Measurements from ENCODE around the gene REX1BD. TPM values are rescaled to one million over a fixed set of nuclear protein-coding genes. Genes with fewer than 3 reads are reported as not detected.

Gene REX1BD
- total RNA-seq, 1 experiment from 2014 or later = 97.1 TPM

DNA sequence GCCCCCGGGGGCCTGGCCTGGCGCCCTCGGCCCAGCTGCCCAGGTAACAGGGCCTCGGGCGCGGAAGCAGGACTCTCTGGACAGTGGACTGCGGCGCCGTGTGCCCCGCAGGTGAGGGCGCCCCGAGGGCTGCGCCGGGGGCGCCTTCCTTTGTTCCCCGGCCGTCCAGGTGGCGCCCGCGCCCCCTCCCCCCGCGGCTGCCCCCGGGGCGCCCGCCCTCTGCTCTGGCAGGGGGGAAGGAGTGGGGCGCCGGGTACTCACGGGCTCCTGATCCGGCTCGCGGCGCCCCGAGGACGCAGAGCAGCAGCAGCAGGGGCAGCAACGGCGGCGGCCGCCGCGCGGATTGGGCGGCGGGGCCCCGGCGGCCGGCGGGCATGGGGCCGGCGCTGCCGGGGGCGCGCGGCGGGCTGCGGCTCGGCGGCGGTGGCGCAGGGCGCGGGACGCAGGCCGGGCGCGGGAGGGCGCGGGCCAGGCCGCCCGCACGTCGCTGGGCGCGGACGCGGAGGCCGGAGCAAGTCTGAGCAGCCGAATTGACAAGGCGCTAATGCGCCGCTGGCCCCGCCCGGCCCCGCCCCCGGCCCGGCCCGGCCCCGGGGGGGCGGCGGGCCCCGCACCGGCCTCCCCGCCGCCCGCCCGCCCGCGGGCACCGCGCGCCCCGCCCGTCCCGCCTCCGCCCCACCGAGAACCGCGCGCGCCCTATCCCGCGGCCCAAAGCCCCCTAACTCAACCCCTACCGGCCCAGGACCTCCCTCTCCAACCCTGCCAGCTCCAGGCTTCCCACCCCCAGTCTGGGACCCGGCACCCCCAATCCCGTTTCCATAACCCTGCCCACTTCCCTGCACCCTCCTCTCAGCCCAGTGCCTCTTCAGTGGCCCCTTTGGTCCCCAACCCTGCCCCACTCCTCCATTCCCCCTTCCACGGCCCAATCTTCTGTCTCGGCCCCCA lies 18.0 kb downstream of the REX1BD start, which contains the start of gene CRLF1:
Gene CRLF1 (minus strand): TSS at position 519 of the 945 bp plus-strand sequence. CDS start 143 bp downstream, at position 376.
- peak within 1 kb of the TSS; percentile 65 for H2AFZ ChIP-seq (ENCODE audit: low read depth, low read length, poor library complexity, severe bottlenecking)
- peaks cover 25 to 34% of the 10 kb centered on the region in 2 experiments for H3K4me1 ChIP-seq (ENCODE audit: control insufficient read depth in 1 of 2, insufficient read depth in 2 of 2, low read length in 2 of 2)
- no peaks in the 10 kb centered on the region for H3K36me3 ChIP-seq (ENCODE audit: control insufficient read depth in 1 of 2, insufficient read depth in 2 of 2, low read length in 2 of 2)
- RAD21 ChIA-PET (ENCODE audit: low non-redundant PET in 1 of 2, low total read pairs in 2 of 2, uncharacterized antibody in 2 of 2, unreplicated experiment in 2 of 2) = no interaction called here
- POLR2A ChIA-PET = no interaction called here
- CTCF ChIA-PET = interaction anchor here (0.5 to 1.2 kb wide), 2 partner anchors 13 to 17 kb away, joined by 3 to 5 read pairs; no protein-coding TSS in a partner anchor
- H3K9me3 ChIP-seq (ENCODE audit: control insufficient read depth in 1 of 2, insufficient read depth in 1 of 2, low read depth in 1 of 2, low read length in 2 of 2) = no peaks in the 10 kb centered on the region
- DNase-seq (ENCODE audit: low read depth, low spot score) (no peak), ATAC-seq (peak; percentile 67)
- peaks cover 18% of the 10 kb centered on the region; the same call in 1 of the 2 replicates for H3K27me3 ChIP-seq (ENCODE audit: insufficient read depth, low read length)
- H3K4me3 ChIP-seq (replicated peaks in 1 of 2; ENCODE audit: low read depth in 1 of 2, low read length in 2 of 2) = peak within 1 kb of the TSS; percentile 53 to 65
- H3K79me2 ChIP-seq (ENCODE audit: insufficient read depth, low read length) = no peaks in the 10 kb centered on the region
- peak within 1 kb of the TSS; percentile 51 for H3K9ac ChIP-seq (ENCODE audit: low read length)
- H4K20me1 ChIP-seq (ENCODE audit: insufficient read depth) = no peaks in the 10 kb centered on the region
- no TSS peak for BruUV-seq (replicated peaks)
- TF ChIP-seq, protein P1, sequence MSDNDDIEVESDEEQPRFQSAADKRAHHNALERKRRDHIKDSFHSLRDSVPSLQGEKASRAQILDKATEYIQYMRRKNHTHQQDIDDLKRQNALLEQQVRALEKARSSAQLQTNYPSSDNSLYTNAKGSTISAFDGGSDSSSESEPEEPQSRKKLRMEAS (IDR thresholded peaks at IDR 0.05) = no peak
- peak; percentile 17 for TF ChIP-seq TCF7L2 (IDR thresholded peaks at IDR 0.05; ENCODE audit: borderline replicate concordance, extremely low read depth, insufficient read depth, insufficient read length)
- TF ChIP-seq ELF1 (IDR thresholded peaks at IDR 0.05; ENCODE audit: borderline replicate concordance, low read depth) = no peak
- no peak for TF ChIP-seq YY1 (IDR thresholded peaks at IDR 0.05; ENCODE audit: extremely low read depth, insufficient replicate concordance, low read depth, low read length)
- TF ChIP-seq POLR2AphosphoS5 (IDR thresholded peaks at IDR 0.05; ENCODE audit: low read depth, low read length) = no peak
- no peak for TF ChIP-seq FOSL1 (IDR thresholded peaks at IDR 0.05; ENCODE audit: low read depth)
- no peak for TF ChIP-seq RAD21 (IDR thresholded peaks at IDR 0.05; ENCODE audit: low read depth)
- H3K4me2 ChIP-seq (ENCODE audit: low read length) = peak within 1 kb of the TSS; percentile 99
- H3K9me2 ChIP-seq (ENCODE audit: insufficient read depth) = no peaks in the 10 kb centered on the region
- peak within 1 kb of the TSS; percentile 52; the same call in 1 of the 2 replicates for H3K27ac ChIP-seq (ENCODE audit: low read depth, low read length)
- intact Hi-C loops (cut with micrococcal nuclease) = no loop called here

Data from HCT116 (cell line).